Measurements from ENCODE around the gene CXCL11.
"Not testable (repeated sequence)": the region's sequence is repeated elsewhere in the genome, so short reads cannot be mapped to it uniquely, and the experiment has no call there.

CXCL11 gene

DNA sequence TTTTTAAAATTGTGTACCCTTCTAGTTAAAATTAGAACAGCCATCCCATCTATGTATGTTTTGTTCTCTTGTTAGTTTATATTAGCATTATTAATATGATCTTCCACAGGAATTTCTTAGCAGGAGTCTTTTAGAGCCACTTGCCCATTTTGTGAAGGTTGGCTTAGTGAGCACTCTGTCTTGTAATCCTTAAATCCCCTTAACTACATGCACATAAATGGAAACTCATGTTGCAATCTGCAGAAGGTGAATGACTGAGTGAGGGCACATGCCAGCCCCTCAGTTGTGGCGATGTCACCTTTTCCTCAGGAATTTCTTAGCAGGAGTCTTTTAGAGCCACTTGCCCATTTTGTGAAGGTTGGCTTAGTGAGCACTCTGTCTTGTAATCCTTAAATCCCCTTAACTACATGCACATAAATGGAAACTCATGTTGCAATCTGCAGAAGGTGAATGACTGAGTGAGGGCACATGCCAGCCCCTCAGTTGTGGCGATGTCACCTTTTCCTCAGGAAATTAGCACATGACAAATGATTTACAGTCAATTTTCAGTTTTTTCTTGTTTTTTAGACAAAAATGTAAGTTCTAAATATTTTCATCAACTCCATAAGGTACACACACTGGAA, 37.2 kb downstream of the CXCL11 start:
- not testable (repeated sequence) for DNase-seq

DNA sequence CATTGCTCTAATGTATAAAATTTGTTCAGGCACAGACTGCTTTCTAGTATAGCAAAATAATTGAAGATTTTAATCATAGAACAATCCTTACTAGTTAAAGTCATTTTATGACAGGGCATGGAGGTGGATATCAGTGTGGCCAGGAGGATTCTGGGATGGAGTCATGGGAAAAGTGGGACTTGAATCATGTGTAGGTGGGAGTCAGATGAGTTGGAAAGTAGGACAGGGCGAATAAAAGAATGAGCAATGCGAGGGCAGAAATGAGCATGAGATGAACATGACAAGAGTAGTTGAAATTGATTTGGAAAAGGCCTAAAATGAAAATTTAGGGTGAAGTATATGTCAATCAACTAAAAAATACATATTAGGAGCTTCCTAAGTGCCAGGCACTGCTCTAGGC, 37.9 kb downstream of the CXCL11 start:
- no peak for DNase-seq

DNA sequence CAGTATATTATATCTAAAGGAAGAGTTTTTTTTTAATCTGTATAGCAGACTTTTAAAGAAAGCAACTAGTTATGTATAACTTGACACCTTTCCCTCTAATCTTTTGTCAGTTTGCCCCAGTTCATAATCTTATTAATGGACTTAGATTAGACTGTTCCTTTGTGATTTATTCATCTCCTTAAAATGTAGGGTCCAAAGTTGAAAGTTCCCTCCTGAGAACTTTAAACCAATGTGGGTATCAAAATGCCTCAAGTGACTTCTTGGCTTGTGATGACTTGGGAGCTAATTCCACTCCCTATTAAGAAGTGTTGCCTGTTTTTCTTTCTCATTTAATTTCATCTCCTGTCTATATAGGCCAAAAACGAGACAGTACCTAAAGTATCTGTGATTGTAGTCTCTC, 38.8 kb downstream of the CXCL11 start:
- DNase-seq, result no peak

DNA sequence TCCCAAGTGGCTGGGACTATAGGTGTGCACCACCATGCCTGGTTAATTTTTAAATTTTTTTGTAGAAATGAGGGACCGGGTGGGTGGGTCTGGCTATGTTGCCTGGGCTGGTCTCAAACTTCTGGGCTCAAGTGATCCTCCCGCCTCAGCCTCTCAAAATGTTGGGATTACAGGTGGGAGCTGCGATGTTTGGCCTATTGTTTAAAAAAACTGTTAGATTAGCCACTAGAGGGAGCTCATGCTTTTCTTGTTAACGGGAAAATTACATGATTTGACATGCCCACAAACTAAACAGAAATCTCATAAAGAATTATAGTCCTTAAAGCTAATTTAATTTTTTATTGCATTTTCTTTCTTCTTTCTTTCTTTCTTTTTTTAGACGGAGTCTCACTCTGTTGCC, 40.1 kb downstream of the CXCL11 start:
- peak; percentile 7 for DNase-seq

DNA sequence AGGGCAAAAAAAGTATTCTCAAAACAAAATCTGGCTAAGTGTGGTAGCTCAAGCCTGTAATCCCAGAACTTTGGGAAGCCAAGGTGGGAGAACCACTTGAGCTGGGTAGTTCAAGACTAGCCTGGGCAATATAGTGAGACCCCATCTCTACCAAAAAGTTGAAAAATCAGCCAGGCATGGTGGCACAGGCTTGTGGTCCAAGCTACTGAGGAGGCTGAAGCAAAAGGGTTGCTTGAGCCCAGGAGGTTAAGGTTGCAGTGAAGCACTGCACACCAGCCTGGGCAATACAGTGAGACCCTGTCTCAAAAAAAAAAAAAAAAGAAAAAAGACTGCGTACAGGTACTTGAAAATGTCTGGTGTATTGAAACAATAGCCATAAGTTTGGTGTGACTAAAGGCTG, 43.4 kb downstream of the CXCL11 start:
- DNase-seq, result no peak

DNA sequence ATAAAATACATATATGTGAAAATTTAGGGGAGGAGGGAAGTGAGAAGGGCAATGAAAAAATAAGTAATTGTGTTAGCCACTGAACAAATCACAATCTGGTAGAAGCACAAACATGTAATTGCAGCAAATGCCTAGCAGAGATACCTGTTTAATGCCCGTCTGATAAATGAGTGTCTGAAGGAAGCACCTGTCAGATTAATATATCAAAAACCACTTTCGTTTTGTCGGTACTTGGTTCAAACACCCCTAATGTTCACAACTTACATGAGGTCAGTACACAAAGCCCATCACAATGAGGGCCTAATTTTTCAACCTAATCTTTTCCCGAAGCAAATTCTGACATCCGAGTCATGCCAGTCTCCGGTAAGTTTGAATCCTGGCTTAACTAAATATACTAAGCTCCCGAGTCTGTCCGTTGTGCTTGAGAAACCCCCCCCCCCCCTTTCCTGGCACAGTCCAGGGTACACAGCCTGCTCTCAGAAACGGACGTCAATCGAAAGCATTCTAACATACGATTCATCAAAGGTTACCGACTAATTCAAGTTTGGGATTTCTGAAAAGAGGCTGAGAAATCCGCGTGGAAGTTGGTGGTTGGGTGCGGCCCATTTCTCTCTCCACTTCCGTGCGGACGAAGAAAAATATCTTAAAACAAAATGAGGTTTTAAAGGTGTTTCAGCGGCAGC, 45.9 kb downstream of the CXCL11 start:
- peak; percentile 6 for DNase-seq

DNA sequence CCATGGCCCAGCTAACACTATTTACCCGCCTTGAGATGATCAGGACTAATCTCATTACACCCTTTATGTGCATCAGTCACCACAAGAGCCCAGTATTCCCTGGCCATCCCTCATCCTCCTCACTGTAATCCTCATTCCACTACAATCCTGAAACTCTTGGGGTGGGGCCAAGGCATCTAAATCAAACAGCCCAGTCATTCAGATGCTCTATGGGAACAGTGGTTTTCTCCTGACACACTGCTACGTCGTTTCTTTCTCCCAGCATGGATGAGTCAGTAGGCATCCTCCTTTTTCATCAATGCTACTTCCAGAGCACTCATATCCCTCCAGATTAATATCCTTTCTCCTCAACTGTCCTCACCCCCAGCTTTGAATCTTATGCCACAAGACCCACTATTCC, 50.8 kb downstream of the CXCL11 start:
- DNase-seq, result no peak

Data from stimulated activated CD4-positive, alpha-beta T cell treated with anti-CD3 and anti-CD28 coated beads, Interleukin-4, amount 100 ng/mL, for 24 hours (primary cell).